CD4-positive, alpha-beta T cell treated with Interleukin-2 at 100 ng/mL for 4 hours (primary cell): ENCODE measurements around the gene SLC7A14.

ENCODE experiments used
- DNase-seq: peaks from one replicate; pipeline ENCODE4 v3.0.0-alpha.2; 2020; ENCODE audit warnings: low spot score

SLC7A14 gene

DNA sequence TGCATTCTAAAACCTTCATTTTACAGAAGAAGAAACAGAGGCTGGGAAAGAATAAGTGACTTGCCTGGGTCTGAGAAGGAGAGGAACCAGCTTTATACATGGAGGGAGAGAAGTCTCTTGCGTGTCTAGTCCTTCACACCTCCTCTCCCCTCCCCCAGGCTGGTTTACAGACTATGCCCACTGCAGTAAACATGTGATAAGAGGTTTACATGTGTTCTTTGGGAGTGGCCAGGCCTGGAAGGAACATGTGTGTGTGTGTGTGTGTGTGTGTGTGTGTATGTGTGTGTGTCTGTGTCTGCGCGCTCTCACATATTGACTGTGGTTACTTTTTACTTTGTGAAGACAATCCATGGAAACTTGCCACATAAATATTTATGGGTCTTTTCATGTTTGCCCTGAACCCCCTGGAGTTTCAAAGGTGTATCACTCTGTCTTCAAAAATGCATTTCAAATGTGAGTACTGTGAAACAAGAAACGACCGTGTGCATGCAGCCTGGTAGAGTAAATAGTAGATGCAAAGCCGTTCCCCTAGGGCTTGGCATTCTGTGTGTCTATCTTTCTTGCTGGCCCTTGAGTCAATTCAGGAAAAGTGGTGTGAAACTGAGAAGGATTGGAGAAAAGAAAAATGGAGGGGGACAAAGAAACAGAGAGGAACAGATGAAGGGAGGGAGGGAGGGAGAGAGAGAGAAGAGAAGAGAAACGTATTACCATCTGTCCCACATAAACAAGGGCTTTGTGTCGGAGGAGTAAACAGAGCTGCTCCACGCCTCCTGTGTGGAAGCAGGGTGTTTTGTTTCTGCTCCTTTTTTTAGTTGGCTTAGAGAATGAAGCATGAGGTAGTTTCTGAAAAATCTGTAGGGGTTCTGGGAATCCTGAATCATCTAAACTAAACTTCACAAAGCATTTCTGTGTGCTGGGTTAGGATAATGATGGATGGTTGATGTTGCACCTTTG lies 115.5 kb downstream of the SLC7A14 start:
- no peak for DNase-seq

DNA sequence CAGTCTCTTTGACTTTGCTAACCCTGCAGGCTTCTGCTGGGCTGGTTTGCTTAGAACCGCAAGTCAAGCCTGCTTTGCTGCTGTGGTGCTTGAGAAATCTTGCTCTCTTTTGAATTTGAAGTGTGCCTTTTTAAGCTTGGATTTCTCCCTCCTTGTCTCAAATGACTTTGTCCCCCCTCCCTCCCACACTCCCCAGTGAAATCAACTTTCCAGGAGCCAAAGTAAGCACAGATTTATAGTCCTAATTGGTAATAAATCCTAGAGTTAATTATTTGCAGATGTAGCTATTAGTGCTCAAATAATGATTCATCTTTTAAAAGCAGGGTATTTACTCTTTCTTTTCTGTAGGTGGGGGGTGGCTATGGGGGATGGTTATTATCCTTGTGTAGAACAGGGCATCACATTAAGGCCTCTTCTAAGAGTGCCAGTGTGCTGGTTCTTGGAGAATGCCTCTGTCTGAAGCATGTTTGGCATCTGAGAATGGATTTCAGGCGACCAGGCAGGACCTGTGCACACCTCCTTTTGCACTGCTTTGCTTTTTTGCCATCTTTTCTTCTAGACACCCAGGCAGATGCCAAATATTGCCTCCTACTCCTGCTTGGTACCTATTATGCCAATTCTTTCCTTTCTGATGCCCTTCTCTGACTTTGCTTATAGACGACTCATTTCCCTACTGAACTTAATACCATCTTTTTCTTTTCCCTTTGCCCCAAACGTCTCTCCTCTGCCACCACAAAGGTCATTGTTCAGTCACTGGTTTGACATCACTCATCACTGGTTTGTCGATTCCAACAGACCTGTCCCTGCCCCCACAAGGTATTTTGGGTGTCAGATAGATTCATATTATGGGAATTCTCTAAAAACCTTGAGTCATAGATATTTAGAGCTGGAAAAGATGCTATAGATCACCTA lies 116.5 kb downstream of the SLC7A14 start:
- no peak for DNase-seq

DNA sequence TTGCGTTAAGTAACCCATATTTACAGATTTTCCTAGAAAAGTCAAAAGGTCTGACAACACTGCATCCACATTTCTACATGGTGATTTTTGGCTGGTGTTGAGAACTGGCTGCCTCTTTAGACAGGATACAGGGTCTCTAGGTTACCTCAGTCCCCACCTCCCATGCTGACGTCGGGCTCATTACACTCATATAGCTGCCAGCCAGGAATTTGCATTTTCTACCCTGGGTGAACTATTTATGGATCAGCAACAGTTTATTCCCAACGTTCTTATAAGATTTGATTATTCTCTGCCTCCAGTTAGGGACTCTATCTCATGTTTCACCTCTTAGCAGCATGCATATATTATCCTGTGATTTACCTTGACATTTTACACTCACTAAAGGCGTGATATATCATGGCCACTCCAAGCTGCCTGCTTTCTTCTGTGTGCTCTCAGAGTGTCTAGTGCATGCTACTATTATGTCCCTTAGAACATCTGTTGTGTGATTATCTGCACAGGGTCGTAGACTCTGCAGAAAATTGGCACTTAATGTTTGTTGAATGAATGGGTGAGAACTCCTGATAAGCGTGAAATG lies 118.2 kb downstream of the SLC7A14 start:
- no peak for DNase-seq

DNA sequence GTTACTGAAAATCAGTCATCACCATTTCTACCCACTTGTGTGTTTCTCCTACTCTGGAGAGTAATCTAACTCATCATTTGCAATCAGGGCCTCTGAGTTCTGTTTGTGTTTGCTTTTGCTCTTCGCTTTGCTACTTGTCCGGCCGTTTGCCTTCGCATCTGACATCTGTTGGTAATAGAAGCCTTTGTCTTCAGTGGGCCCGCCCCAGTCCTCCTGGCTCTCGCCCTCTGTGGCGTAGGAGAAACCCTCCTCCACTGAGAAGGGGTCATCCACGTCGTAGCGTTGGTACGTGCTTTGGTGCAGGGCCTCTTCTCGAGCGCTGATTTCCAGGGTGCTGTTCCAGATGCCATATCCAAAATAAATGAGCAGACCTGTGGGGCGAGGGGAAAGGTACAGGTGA lies 118.9 kb downstream of the SLC7A14 start:
- no peak for DNase-seq

DNA sequence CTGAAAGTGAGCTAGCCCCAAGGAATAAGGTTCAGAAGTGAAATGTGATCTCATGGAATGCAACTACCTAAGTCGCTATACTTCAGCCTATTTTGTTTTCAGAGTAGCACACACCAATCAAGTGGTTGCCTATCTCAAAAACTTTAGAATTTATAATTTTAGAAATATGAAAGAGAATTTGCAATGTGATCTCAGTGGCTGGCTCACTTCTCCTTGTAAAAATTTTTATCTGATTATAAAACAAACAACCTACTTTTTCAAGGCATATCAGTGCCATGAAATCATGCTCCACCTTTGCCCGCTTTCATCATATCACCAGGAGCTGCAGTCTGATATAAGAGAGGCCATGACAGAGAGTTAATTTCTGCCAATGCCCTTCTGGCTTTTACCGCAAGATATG lies 119.9 kb downstream of the SLC7A14 start:
- DNase-seq: no peak

DNA sequence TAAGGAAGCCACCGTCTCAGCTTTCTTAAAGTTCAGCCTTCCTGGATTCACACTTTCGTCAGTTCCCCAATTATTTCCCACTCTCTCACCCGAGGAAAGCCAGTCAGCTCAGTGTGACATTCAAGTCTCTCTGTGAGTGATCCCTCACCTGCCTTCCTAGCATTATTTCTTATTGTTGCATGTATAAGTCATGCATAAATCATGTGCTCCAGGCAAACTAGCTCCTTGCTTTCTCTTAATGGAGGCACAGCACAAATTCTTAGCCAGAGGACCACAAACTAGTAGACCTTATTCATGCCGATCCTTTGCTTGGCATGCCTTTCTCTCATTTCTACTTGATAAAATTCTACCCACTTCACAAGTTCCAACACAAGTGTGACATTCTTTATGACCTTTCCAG lies 122.9 kb downstream of the SLC7A14 start:
- DNase-seq: no peak

DNA sequence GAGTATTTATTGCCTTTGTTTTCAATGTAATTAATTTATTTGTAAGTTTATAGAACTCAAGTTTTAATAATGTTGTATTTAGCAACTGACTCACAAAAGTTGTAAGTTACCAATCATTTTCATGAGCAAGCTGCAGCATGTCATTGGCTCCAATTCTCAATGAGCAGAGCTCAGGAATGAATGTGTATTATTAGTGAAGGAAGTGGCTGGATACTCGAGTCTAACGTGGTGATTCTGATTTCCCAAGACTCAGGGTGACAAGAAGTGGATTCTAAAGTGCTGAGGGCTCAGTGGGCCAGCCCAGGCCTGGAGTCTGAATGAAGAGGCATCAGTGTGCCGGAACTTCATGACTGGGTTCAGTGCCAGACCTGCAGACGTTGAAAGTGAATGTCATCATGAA lies 127.6 kb downstream of the SLC7A14 start:
- DNase-seq: no peak

DNA sequence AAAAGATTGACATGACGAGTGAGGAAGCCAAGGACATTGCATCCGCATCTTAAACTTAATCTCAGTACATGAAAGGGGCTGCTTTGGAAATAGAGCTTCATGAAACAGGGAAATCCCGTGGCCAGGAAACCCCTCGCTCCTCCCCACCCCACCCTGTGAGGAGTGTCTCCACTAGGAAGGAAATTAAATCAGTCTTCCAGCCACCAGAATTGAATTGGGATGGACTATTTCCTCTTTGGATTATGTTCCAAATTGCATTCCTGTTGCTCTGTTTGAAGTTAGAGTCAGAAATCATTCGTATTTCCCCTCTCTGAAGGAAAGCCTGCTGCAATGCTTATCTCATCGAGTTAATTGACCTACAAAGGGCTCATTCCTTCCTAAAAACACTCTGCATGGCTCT lies 131.4 kb downstream of the SLC7A14 start:
- no peak for DNase-seq

DNA sequence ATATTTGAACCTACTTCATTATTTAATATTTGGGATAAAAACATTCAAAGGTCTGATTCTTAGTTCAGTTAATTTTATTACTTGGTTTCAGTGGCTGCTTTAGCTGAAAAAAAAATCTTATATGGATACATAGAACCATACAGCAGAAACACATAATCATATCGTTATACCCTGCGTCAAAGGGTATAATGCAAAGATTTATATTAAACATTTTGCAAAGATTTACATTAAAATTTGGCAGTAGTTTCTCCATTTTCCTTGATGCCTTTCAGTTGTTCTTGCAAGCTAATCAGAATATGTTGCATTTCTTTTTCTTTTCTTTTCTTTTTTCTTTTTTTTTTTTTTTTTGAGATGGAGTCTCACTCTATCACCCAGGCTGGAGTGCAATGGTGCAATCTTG lies 135.8 kb downstream of the SLC7A14 start:
- no peak for DNase-seq

DNA sequence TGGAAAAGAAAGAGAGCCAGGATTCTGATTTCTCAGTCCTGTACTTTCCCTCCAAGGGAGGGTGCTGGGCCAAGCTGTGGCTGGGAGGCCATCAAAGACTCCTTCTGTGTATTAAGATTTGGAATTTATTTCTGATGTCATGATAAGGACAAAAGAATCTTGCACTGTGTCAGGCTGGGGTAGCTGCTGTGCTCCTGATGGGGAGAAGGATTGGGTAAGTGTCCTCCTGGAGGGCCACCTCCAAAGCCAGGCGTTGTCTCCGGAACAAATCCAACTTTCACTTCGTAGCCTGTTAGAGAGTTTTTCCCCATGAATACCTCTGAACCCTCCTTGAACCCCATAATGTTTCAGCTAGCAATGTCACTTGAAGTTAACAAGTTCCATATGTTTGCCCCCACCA lies 137.3 kb downstream of the SLC7A14 start:
- DNase-seq: no peak

DNA sequence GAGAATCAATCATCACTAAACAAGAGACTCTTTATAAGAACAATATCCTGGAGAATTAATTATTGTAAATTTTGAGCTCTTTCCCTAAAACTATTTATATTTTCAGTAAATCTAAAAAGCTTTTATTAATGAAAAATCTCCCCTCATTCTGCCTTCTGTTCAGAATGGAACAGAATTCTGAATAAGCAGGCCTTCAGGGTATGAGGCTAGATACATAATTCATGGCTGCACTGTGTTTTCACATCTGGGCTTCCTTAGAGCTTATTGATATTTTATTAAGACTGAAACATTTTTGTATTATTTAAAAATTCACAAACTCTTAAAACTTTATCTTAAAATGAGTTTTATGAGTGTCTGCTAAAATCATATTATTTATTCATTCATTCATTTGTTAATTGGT lies 142.4 kb downstream of the SLC7A14 start:
- DNase-seq: no peak

DNA sequence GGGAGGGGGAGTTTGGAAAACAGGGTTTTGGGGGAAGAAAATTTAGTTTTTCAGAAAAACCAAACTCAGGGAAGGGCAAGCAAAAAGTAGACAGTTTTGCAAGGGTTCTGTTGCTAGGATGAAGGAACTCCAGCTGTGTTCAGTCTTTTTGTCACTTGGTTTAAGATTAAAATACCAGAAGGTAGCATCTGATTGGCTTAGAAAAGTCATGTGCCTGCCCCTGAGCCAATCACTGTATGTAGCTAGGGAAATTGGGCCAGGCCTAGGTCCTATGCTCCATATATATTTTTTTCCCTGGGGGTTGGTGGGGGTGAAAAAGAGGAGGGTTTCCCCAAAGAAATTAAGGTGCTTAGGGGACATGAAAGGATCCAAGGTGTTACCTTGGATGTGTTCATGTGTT lies 142.9 kb downstream of the SLC7A14 start:
- no peak for DNase-seq

DNA sequence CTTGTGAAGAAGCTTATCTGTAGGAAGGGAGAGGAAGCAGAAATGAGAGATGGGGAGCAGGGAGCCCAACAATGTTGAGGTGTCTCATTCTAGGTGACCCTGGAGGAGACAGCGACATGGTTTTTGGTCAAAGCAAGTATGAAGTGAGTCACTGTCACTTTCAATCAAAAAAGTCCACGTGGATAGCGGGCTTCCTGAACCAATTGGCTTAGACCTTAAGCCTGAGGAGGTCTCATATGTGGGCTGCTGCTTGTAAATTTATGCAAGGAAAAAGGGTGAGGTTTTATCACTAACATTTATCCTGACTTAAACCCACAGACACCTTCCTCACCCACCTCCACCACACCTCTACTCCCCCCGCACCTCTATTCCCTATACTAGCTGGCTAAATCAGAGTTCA lies 144.5 kb downstream of the SLC7A14 start:
- DNase-seq: no peak

DNA sequence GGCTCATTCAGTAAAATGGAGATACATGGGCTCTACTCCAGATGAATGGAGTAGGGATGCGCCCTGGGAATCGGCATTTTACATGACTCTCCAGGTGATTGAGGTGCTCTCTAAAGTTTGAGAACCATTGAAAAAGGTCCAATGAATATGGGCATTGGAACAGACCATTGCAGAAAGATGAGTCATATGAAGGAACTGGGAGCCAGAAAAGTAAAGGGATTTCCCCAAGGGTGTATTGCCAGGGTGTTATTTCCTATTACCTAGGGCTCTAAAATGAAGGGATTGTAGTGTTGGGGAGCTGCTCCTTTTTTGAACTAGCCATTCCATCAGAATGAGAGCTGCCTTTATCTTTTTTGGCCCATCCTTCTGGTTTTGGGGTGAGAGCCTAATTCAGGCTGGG lies 145.5 kb downstream of the SLC7A14 start:
- no peak for DNase-seq

DNA sequence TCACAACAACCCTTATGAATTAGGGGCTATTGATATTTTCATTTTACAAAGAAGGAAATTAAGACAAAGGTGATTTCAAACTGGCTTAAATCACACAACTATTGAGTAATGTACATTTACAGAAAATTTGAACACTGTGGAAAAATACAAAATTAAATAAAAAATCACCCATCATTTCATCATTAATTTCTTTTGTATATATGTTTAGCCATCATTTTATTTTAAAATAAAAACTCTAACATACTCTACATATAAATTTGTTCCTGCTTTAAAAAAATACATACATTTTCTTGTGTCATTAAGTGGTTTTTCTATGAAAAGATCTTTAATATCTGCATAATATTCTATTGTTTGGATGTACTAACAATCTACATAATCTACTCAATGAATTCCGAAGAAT lies 147.0 kb downstream of the SLC7A14 start:
- DNase-seq: no peak

DNA sequence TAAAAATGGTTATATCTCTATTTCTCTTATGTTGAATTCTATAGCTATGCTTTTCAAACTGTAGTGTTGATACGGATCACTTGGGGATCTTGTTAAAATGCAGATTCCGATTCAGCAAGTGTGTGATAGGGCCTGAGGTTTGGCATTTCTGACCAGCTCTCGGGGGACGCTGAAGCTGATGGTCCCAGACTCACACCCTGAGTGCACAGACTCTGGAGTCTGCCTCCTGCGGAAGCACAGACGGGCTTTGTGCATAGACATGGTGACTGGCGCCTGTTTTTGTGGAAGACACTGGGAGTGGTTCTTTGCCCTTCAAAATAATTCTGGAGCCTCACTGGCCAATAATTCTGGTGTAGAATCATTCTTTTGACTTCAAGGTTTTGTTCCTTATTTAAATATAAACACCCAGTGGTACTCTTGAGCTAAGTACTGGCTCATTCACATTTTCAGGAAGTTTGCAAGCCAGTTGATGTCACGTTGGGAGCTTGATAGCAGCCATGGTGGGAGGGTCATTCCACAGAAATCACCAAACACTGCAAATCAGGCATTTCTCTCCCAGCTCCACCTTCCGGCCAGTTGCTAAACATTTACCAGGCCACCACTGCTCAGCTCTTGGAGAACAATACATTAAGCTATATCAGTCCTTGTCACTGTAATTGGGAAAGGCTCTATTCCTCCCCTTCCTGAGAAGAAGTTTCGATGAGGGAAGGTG lies 148.0 kb downstream of the SLC7A14 start:
- DNase-seq: no peak

DNA sequence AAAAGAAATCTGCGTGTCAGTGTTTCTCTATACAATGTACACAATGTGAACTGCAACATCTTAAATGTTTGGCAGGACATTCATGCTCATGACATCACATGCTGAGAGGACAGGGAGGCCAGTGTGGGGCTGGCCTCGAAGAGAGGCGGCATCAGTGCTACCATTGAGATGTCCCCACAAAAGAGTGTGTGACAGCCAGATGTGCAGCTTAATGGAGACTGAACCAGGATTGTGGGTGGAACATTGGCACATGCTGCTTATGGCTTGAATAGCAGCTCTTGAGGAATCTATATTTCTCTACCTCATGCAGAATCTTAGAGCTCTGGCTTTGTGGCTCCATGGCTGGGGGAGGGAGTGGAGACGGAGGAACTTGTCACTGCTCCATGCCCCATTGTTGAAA lies 148.7 kb downstream of the SLC7A14 start:
- DNase-seq: no peak

DNA sequence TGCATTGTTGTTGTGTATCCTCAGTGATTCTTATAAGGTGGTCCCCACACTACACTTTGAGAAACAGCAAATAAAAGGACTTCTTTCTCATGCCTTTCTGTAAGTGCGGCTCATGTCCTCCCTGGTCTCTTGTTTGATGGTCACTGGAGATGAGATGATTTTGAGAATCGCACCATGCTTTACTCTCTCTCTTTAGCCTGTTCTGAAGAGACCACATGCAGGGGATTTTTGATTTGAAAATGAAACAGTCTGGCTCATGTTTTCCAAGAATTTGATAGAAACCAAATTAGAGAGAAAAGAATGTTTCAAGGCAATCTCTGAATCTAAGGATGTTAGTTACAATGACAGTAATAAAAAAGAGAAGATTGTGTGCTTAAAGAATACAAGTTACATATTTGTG lies 149.2 kb downstream of the SLC7A14 start:
- DNase-seq: no peak

DNA sequence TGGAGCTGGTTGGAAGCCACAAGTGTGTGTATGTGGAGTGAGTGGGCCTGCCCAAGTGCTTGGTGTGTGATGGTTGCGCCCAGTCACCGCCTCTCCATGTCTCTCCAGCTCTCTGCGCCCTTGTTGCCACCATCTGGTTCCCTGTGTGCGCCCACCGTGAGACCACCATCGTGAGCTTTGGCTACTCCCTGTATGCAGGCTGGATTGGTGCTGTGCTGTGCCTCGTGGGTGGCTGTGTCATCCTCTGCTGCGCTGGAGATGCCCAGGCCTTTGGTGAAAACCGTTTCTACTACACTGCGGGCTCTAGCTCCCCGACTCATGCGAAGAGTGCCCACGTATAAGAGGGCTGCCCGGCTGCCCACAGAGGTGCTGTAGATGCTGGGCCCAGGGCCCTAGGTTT lies 153.5 kb downstream of the SLC7A14 start:
- DNase-seq: no peak

DNA sequence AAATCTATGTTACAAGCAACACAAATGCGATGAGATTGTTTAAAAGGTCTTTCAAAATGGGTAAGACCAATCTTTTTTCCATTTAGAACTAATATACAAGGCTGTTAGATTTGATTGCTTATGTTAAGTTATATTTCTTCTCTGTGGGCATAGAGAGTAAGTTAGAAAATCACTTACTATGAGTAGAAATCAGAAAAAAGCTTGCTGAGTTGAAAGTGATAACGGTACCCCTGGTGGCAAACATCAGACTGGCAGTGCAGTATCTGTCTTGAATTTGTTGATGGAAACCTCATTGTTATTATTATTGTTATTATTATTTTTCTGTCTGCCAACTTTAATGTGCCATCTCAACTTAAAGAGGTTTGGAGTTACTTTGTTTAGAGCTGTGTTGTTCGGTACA lies 154.8 kb downstream of the SLC7A14 start:
- no peak for DNase-seq

DNA sequence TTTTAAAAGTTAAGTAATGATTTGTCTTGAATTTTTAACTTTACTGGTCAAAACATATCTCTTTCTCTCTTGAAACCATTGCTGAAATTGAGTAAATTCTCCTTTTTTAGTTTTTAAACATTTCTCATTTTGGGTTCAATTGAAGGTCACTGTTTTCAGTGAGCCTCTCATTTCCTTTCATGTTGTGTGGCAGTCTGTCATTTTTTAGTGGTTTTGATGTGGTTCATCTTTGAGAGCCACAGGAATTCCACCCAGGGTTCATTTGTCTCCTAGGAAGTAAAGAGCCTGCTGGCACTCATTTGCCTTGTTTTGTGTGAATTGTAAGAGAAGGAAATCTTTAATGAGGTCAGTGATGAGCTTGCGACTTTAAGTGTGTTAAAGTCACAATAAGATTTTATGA lies 156.8 kb downstream of the SLC7A14 start:
- no peak for DNase-seq

DNA sequence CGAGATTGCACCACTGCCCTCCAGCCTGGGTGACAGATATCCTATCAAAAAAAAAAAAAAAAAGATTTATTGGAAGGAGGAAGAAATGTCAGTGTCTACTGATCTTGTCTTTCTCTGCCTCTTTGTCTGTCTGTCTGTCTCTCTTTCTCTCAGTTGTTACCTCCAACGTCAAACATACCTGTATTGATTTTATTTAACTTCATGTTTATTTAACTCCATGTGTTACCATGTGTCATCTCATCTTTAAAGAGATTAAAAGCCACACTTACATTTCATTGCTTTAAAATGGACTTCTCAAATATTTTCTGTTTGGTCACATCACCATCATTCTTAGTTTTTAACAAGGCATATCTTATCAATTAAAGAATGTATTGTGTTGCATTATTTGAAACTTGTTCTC lies 157.8 kb downstream of the SLC7A14 start:
- no peak for DNase-seq
